SK-N-MC (cell line): ENCODE measurements around the gene CDKN1A.

Source experiments
- DNase-seq: peaks from one replicate; pipeline ENCODE4 v3.0.0-alpha.2; 2011; ENCODE audit warnings: low read depth, low spot score
- H3K27ac ChIP-seq: fragments of 200-600 bp; sonication (generic); 2 replicates; pipeline ENCODE4 v1.5.1; 2016; ENCODE audit warnings: mixed run types
- H3K36me3 ChIP-seq: fragments of 200-600 bp; sonication (generic); 2 replicates; pipeline ENCODE4 v1.6.1; 2017; ENCODE audit warnings: antibody characterized with exemption, low read length, mixed read lengths; ENCODE audit not compliant: insufficient read depth
- H3K4me3 ChIP-seq: fragments of 200-600 bp; sonication (generic); 2 replicates; pipeline ENCODE4 v1.5.1; 2016
- H3K9ac ChIP-seq: fragments of 200-600 bp; sonication (generic); 2 replicates; pipeline ENCODE4 v1.8.0; 2017; ENCODE audit warnings: mixed run types, mixed read lengths; ENCODE audit not compliant: insufficient read length
- H3K9me3 ChIP-seq: fragments of 200-600 bp; sonication (generic); 2 replicates; pipeline ENCODE4 v1.6.1; 2017; ENCODE audit warnings: low read depth, mild to moderate bottlenecking, antibody characterized with exemption, low read length, moderate library complexity, mixed read lengths
- EZH2 ChIP-seq: fragments of 200-600 bp; sonication (generic); IDR thresholded peaks from one replicate; pipeline ENCODE4 v1.6.1; 2017; ENCODE audit warnings: antibody characterized with exemption
- FOXP2 ChIP-seq: optimal IDR thresholded peaks from 2 replicates; pipeline ENCODE3; 2011; ENCODE audit warnings: mild to moderate bottlenecking, moderate library complexity; ENCODE audit not compliant: insufficient read depth; ENCODE audit errors: extremely low read length, control extremely low read depth
- POLR2AphosphoS5 ChIP-seq: IDR thresholded peaks from 2 replicates; pipeline ENCODE4 v1.6.1; 2012; ENCODE audit warnings: mild to moderate bottlenecking, low read depth, low read length, borderline replicate concordance

Gene CDKN1A

GRCh38 chr6:36686668-36687513 is 8.4 kb downstream of the CDKN1A start:
- H3K4me3 ChIP-seq, result no peak overlapping the region
- no peaks in the 10 kb centered on the region for H3K36me3 ChIP-seq
- TF ChIP-seq EZH2 (no peak), POLR2AphosphoS5 (no peak), FOXP2 (no peak)
- DNase-seq, result no peak
- no peak overlapping the region for H3K27ac ChIP-seq
- H3K9ac ChIP-seq, result no peak overlapping the region
- no peaks in the 10 kb centered on the region for H3K9me3 ChIP-seq

- TF ChIP-seq FOXP2, result no peak
- TF ChIP-seq POLR2AphosphoS5, result no peak
- TF ChIP-seq EZH2, result no peak
- Histone ChIP-seq H3K9ac (no peak overlapping the region), H3K27ac (no peak overlapping the region), H3K9me3 (no peaks in the 10 kb centered on the region), H3K4me3 (no peak overlapping the region), H3K36me3 (no peaks in the 10 kb centered on the region)
- no peak for DNase-seq
These were observed 9.7 kb downstream of the CDKN1A start for GRCh38 chr6:36688063-36688738.

GRCh38 chr6:36688739-36689075 is 10.2 kb downstream of the CDKN1A start:
- TF ChIP-seq FOXP2 (no peak), POLR2AphosphoS5 (no peak), EZH2 (no peak)
- no peak overlapping the region for H3K27ac ChIP-seq
- no peak overlapping the region for H3K4me3 ChIP-seq

GRCh38 chr6:36691011-36691410 is 12.5 kb downstream of the CDKN1A start:
- no peaks in the 10 kb centered on the region for H3K9me3 ChIP-seq
- H3K9ac ChIP-seq, result no peak overlapping the region
- DNase-seq, result no peak
- H3K4me3 ChIP-seq, result no peak overlapping the region
- no peak overlapping the region for H3K27ac ChIP-seq
- TF ChIP-seq POLR2AphosphoS5 (no peak), FOXP2 (no peak), EZH2 (no peak)
- no peaks in the 10 kb centered on the region for H3K36me3 ChIP-seq

More at GRCh38 chr6:36688739-36689075, 10.2 kb downstream of the CDKN1A start:
- no peaks in the 10 kb centered on the region for H3K36me3 ChIP-seq
- DNase-seq, result no peak
- no peak overlapping the region for H3K9ac ChIP-seq
- H3K9me3 ChIP-seq, result no peaks in the 10 kb centered on the region

GRCh38 chr6:36691612-36692011 is 13.1 kb downstream of the CDKN1A start:
- Histone ChIP-seq H3K27ac (no peak overlapping the region), H3K36me3 (no peaks in the 10 kb centered on the region), H3K9ac (no peak overlapping the region), H3K4me3 (no peak overlapping the region), H3K9me3 (no peaks in the 10 kb centered on the region)
- DNase-seq, result no peak
- TF ChIP-seq POLR2AphosphoS5, result no peak
- TF ChIP-seq FOXP2, result no peak
- TF ChIP-seq EZH2, result no peak

- no peaks in the 10 kb centered on the region for H3K36me3 ChIP-seq
- no peaks in the 10 kb centered on the region for H3K9me3 ChIP-seq
- TF ChIP-seq FOXP2 (no peak), POLR2AphosphoS5 (no peak), EZH2 (no peak)
- DNase-seq, result no peak
- no peak overlapping the region for H3K27ac ChIP-seq
- no peak overlapping the region for H3K4me3 ChIP-seq
- no peak overlapping the region for H3K9ac ChIP-seq
These were observed 13.7 kb downstream of the CDKN1A start for GRCh38 chr6:36692220-36692619.

- Histone ChIP-seq H3K36me3 (no peaks in the 10 kb centered on the region), H3K9me3 (no peaks in the 10 kb centered on the region), H3K4me3 (no peak overlapping the region), H3K9ac (no peak overlapping the region), H3K27ac (no peak overlapping the region)
- DNase-seq, result no peak
- TF ChIP-seq POLR2AphosphoS5 (no peak), FOXP2 (no peak), EZH2 (no peak)
These were observed 14.6 kb downstream of the CDKN1A start for GRCh38 chr6:36692861-36693702.

GRCh38 chr6:36694616-36695015 is 16.1 kb downstream of the CDKN1A start:
- no peak overlapping the region for H3K4me3 ChIP-seq
- no peak overlapping the region for H3K27ac ChIP-seq
- TF ChIP-seq EZH2 (no peak), POLR2AphosphoS5 (no peak), FOXP2 (no peak)
- DNase-seq, result no peak
- no peak overlapping the region for H3K9ac ChIP-seq
- no peaks in the 10 kb centered on the region for H3K9me3 ChIP-seq
- H3K36me3 ChIP-seq, result no peaks in the 10 kb centered on the region

- Histone ChIP-seq H3K27ac (no peak overlapping the region), H3K9ac (no peak overlapping the region), H3K4me3 (no peak overlapping the region), H3K36me3 (no peaks in the 10 kb centered on the region), H3K9me3 (no peaks in the 10 kb centered on the region)
- TF ChIP-seq POLR2AphosphoS5 (no peak), EZH2 (no peak), FOXP2 (no peak)
- no peak for DNase-seq
These were observed 16.9 kb downstream of the CDKN1A start for GRCh38 chr6:36695414-36695813.
